ENCODE results near the gene SFRP2.

DNA sequence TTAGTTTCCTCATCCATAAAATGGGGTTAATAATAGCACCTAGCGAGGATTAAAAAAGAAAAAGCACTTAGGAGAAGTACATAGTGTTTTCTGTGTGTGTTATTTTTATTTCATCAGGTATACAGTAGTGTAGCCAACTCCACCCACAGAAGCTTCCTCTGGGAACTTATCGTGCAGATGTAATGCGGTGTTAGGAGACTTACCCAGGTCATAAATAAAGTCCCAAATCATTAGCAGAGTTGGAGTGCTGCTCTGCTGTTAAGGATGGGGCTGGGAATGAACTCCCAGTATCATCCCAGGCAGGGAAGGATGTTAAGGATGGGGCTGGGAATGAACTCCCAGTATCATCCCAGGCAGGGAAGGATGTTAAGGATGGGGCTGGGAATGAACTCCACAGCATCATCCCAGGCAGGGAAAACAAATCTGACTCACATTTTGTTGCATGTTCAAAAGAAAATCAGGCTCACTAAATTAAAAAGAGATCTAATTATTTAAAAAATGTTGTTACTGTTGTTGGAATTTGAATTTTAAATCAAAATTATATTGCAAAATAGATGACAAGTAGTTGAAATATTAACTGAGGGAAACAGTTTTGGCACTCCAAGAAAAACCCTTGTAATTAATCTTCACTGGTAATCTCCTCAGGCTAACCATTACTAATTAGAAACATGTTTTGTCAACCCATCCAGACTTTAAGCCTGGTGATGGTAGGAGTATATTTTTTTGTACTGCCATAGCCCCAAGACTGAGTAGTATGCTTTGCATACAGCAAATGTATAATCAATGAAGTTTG, 10.2 kb upstream of the SFRP2 start:
- TF ChIP-seq, protein P1, sequence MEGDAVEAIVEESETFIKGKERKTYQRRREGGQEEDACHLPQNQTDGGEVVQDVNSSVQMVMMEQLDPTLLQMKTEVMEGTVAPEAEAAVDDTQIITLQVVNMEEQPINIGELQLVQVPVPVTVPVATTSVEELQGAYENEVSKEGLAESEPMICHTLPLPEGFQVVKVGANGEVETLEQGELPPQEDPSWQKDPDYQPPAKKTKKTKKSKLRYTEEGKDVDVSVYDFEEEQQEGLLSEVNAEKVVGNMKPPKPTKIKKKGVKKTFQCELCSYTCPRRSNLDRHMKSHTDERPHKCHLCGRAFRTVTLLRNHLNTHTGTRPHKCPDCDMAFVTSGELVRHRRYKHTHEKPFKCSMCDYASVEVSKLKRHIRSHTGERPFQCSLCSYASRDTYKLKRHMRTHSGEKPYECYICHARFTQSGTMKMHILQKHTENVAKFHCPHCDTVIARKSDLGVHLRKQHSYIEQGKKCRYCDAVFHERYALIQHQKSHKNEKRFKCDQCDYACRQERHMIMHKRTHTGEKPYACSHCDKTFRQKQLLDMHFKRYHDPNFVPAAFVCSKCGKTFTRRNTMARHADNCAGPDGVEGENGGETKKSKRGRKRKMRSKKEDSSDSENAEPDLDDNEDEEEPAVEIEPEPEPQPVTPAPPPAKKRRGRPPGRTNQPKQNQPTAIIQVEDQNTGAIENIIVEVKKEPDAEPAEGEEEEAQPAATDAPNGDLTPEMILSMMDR (conservative IDR thresholded peaks at IDR 0.05): no peak
- no peak for TF ChIP-seq EZH2 (IDR thresholded peaks at IDR 0.05; ENCODE audit: low read depth)
